ENCODE results near the gene DNAAF5. TPM values are rescaled to one million over a fixed set of nuclear protein-coding genes. Genes with fewer than 3 reads are reported as not detected.

The DNAAF5 gene
- polyA plus RNA-seq (2012; rRNA removed): 51.8 and 58.5 TPM in 2 replicates
- polyA plus RNA-seq (2012; cell fraction: cytosol; rRNA removed): 29.0 and 41.8 TPM in 2 replicates
- polyA plus RNA-seq (2012; cell fraction: nucleus; rRNA removed): 74.3 and 79.4 TPM in 2 replicates

- Histone ChIP-seq H3K4me2 (peak within 1 kb of the TSS; percentile 95), H3K27me3 (ENCODE audit: insufficient read depth) (no peaks in the 10 kb centered on the region), H3K9me2 (no peaks in the 10 kb centered on the region), H3K4me3 (ENCODE audit: low read depth in 2 of 2, low read length in 1 of 2) (peak within 1 kb of the TSS; percentile 73 to 83), H3K27ac (ENCODE audit: low read depth in 2 of 2, low read length in 1 of 2) (peak within 1 kb of the TSS; percentile 50 to 76), H3K9ac (peak within 1 kb of the TSS; percentile 60), H3K36me3 (replicated peaks in 1 of 2; ENCODE audit: control insufficient read depth in 1 of 2, insufficient read depth in 2 of 2, low read length in 1 of 2) (peaks cover 2 to 32% of the 10 kb centered on the region in 2 experiments), H3K9me3 (no peaks in the 10 kb centered on the region), H4K20me1 (ENCODE audit: insufficient read depth) (no peaks in the 10 kb centered on the region), H3K79me2 (ENCODE audit: insufficient read depth) (peaks cover 50% of the 10 kb centered on the region; the same call in 1 of the 2 replicates), H3K4me1 (ENCODE audit: control insufficient read depth in 1 of 2, insufficient read depth in 2 of 2, low read depth in 1 of 2, low read length in 1 of 2) (peaks cover 7 to 20% of the 10 kb centered on the region in 2 experiments; a peak in 3 of 4 replicates), H3F3A (replicated peaks; ENCODE audit: insufficient read depth) (no peaks in the 10 kb centered on the region), H2AFZ (ENCODE audit: low read depth) (peak within 1 kb of the TSS; percentile 86)
- 25% methylated on average over 12 of the region's 56 CpGs for WGBS (ENCODE audit: low lambda C conversion rate)
- DNase-seq: peak; percentile 98
- POLR2A ChIA-PET: interaction anchor here (0.6 to 2.0 kb wide), 4 partner anchors 9 to 184 kb away, joined by 3 to 25 read pairs (median 4); no protein-coding TSS in a partner anchor
- TF ChIP-seq ZBTB33 (IDR thresholded peaks at IDR 0.05; ENCODE audit: borderline replicate concordance, low read depth) (peak; percentile 75; the same call in 1 of the 2 replicates), GABPA (IDR thresholded peaks at IDR 0.05; ENCODE audit: low read depth) (peak; percentile 96), MEF2A (IDR thresholded peaks at IDR 0.05; ENCODE audit: borderline replicate concordance, low read depth) (no peak), REST (IDR thresholded peaks at IDR 0.05; ENCODE audit: low read depth, low read length) (peak; percentile 59; the same call in 1 of the 2 replicates), TAF1 (IDR thresholded peaks at IDR 0.05; ENCODE audit: borderline replicate concordance, low read depth, low read length) (peak; percentile 98), YY1 (IDR thresholded peaks at IDR 0.05; ENCODE audit: low read depth) (peak; percentile 96), CHD2 (IDR thresholded peaks at IDR 0.05; ENCODE audit: low read length, partially characterized antibody) (peak; percentile 88), RAD21 (IDR thresholded peaks at IDR 0.05; ENCODE audit: low read length) (no peak), MXI1 (IDR thresholded peaks at IDR 0.05; ENCODE audit: low read depth, low read length) (peak; percentile 99), USF1 (IDR thresholded peaks at IDR 0.05; ENCODE audit: borderline replicate concordance, low read depth) (peak; percentile 83), RCOR1 (IDR thresholded peaks at IDR 0.05; ENCODE audit: low read length) (no peak), USF2 (IDR thresholded peaks at IDR 0.05; ENCODE audit: borderline replicate concordance, low read depth, low read length) (peak; percentile 17; the same call in 1 of the 2 replicates), SIN3A (IDR thresholded peaks at IDR 0.05; ENCODE audit: borderline replicate concordance, low read depth, low read length) (peak; percentile 92; the same call in 1 of the 2 replicates), TCF12 (IDR thresholded peaks at IDR 0.05) (peak; percentile 34; the same call in 1 of the 2 replicates), FOXJ3 (CRISPR knock-in tag; IDR thresholded peaks at IDR 0.05) (peak; percentile 44; the same call in 1 of the 2 replicates), POLR2AphosphoS5 (IDR thresholded peaks at IDR 0.05; ENCODE audit: low read depth, low read length) (peak; percentile 86), EP300 (IDR thresholded peaks at IDR 0.05; ENCODE audit: borderline replicate concordance in 1 of 2, low read depth in 1 of 2, low read length in 1 of 2) (peak in 1 of 2 experiments; percentile 19; a peak in 1 of 4 replicates), SMC3 (IDR thresholded peaks at IDR 0.05; ENCODE audit: low read depth, low read length) (no peak), ELF1 (IDR thresholded peaks at IDR 0.05) (peak; percentile 87)
- TF ChIP-seq, protein P1, sequence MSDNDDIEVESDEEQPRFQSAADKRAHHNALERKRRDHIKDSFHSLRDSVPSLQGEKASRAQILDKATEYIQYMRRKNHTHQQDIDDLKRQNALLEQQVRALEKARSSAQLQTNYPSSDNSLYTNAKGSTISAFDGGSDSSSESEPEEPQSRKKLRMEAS (IDR thresholded peaks at IDR 0.05; ENCODE audit: low read depth): peak; percentile 100
- TF ChIP-seq, protein P2, sequence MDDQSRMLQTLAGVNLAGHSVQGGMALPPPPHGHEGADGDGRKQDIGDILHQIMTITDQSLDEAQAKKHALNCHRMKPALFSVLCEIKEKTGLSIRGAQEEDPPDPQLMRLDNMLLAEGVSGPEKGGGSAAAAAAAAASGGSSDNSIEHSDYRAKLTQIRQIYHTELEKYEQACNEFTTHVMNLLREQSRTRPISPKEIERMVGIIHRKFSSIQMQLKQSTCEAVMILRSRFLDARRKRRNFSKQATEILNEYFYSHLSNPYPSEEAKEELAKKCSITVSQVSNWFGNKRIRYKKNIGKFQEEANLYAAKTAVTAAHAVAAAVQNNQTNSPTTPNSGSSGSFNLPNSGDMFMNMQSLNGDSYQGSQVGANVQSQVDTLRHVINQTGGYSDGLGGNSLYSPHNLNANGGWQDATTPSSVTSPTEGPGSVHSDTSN (IDR thresholded peaks at IDR 0.05): no peak
- CTCF ChIA-PET: interaction anchor here (0.6 to 1.4 kb wide), 4 partner anchors 10 to 393 kb away, joined by 3 to 5 read pairs (median 4); no protein-coding TSS in a partner anchor
These were observed at the start of gene DNAAF5 for GRCh38 chr7:726084-726853. DNAAF5 (plus strand) TSS chr7:726699; CDS start chr7:726721, 22 bp downstream.
